GM03348 (cell line): ENCODE results near the gene TREM1.
"Not testable (repeated sequence)": the region's sequence is repeated elsewhere in the genome, so short reads cannot be mapped to it uniquely, and the experiment has no call there.

ENCODE experiments used
- DNase-seq: peaks from one replicate; pipeline ENCODE4 v3.0.0; 2012; ENCODE audit warnings: low spot score

Gene TREM1

GRCh38 chr6:41257369-41258195 is 28.9 kb downstream of the TREM1 start:
- no peak for DNase-seq

- no peak for DNase-seq
Measured at GRCh38 chr6:41256383-41256782, 30.1 kb downstream of the TREM1 start.

- no peak for DNase-seq
Measured at GRCh38 chr6:41255638-41256246, 30.7 kb downstream of the TREM1 start.

- no peak for DNase-seq
Measured at GRCh38 chr6:41255110-41255509, 31.4 kb downstream of the TREM1 start.

GRCh38 chr6:41252401-41253169 is 33.9 kb downstream of the TREM1 start:
- DNase-seq = no peak

- no peak for DNase-seq
Measured at GRCh38 chr6:41247882-41248705, 38.4 kb downstream of the TREM1 start.

- DNase-seq = no peak
Measured at GRCh38 chr6:41247288-41247865, 39.1 kb downstream of the TREM1 start.

- DNase-seq = not testable (repeated sequence)
Measured at GRCh38 chr6:41246529-41246928, 40.0 kb downstream of the TREM1 start.

- DNase-seq = no peak
Measured at GRCh38 chr6:41239467-41240159, 46.9 kb downstream of the TREM1 start.

GRCh38 chr6:41237128-41237527 is 49.4 kb downstream of the TREM1 start:
- DNase-seq = no peak

GRCh38 chr6:41236276-41236675 is 50.2 kb downstream of the TREM1 start:
- no peak for DNase-seq

- DNase-seq = no peak
Measured at GRCh38 chr6:41232667-41233066, 53.8 kb downstream of the TREM1 start.

GRCh38 chr6:41231246-41231645 is 55.2 kb downstream of the TREM1 start:
- no peak for DNase-seq

- no peak for DNase-seq
Measured at GRCh38 chr6:41229721-41230120, 56.8 kb downstream of the TREM1 start.

- no peak for DNase-seq
Measured at GRCh38 chr6:41228616-41229015, 57.9 kb downstream of the TREM1 start.

GRCh38 chr6:41228096-41228495 is 58.4 kb downstream of the TREM1 start, which contains the start of gene TREML4:
TREML4 (plus strand) TSS chr6:41228349; CDS start chr6:41228428, 79 bp downstream.
- no peak for DNase-seq

- DNase-seq = no peak
Measured at GRCh38 chr6:41226752-41227151, 59.7 kb downstream of the TREM1 start.

GRCh38 chr6:41224800-41225199 is 61.7 kb downstream of the TREM1 start:
- no peak for DNase-seq
